AG04449 (cell line): ENCODE results near the gene PDZRN4.

Experiments used
- CTCF ChIA-PET: fragments of 350-600 bp; formaldehyde crosslinking; extraction: SDS; loops from one replicate; lab custom pipeline; 2021; ENCODE audit warnings: antibody characterized with exemption; lab: Yijun Ruan, JAX
- POLR2A ChIA-PET: fragments of 400-600, 350-600 bp; formaldehyde crosslinking; extraction: SDS; loops from one replicate; lab custom pipeline; 2020; ENCODE audit warnings: antibody characterized with exemption, inconsistent platforms; lab: Yijun Ruan, JAX
- DNase-seq: peaks from one replicate; pipeline ENCODE4 v3.0.0-alpha.2; 2010; ENCODE audit warnings: low read depth, low spot score
- H3K4me3 ChIP-seq: 2 replicates; pipeline ENCODE4 v1.5.1; 2011; ENCODE audit warnings: low read depth, mild to moderate bottlenecking, control low read depth, low read length
- CTCF ChIP-seq: IDR thresholded peaks from one replicate; pipeline ENCODE4 v1.5.1; 2011; ENCODE audit warnings: mild to moderate bottlenecking, moderate library complexity, low read length, control low read depth, inconsistent platforms; ENCODE audit not compliant: insufficient read depth; ENCODE audit errors: missing control alignments

Gene PDZRN4

GRCh38 chr12:41206298-41206697 lies 18.2 kb downstream of the PDZRN4 start:
- TF ChIP-seq CTCF: no peak
- CTCF ChIA-PET: no interaction called here
- H3K4me3 ChIP-seq: no peak overlapping the region
- DNase-seq: no peak
- POLR2A ChIA-PET: no interaction called here

- H3K4me3 ChIP-seq: no peak overlapping the region
- POLR2A ChIA-PET: no interaction called here
- no peak for TF ChIP-seq CTCF
- CTCF ChIA-PET: no interaction called here
- DNase-seq: no peak
These were observed 23.3 kb downstream of the PDZRN4 start for GRCh38 chr12:41211448-41211847.

- H3K4me3 ChIP-seq: no peak overlapping the region
- CTCF ChIA-PET: no interaction called here
These were observed 24.5 kb downstream of the PDZRN4 start for GRCh38 chr12:41212625-41213024.

GRCh38 chr12:41213107-41213506 lies 25.0 kb downstream of the PDZRN4 start:
- ChIA-PET CTCF (no interaction called here), POLR2A (no interaction called here)
- no peak for TF ChIP-seq CTCF
- DNase-seq: no peak
- H3K4me3 ChIP-seq: no peak overlapping the region

More at GRCh38 chr12:41212625-41213024, 24.5 kb downstream of the PDZRN4 start:
- no peak for TF ChIP-seq CTCF
- POLR2A ChIA-PET: no interaction called here
- DNase-seq: no peak

- H3K4me3 ChIP-seq: no peak overlapping the region
- TF ChIP-seq CTCF: no peak
- no peak for DNase-seq
- CTCF ChIA-PET: no interaction called here
- POLR2A ChIA-PET: no interaction called here
These were observed 25.5 kb downstream of the PDZRN4 start for GRCh38 chr12:41213648-41214047.

GRCh38 chr12:41217727-41218126 lies 29.6 kb downstream of the PDZRN4 start:
- DNase-seq: no peak
- no peak for TF ChIP-seq CTCF
- POLR2A ChIA-PET: no interaction called here
- no peak overlapping the region for H3K4me3 ChIP-seq
- CTCF ChIA-PET: no interaction called here

GRCh38 chr12:41220931-41221330 lies 32.8 kb downstream of the PDZRN4 start:
- ChIA-PET POLR2A (no interaction called here), CTCF (no interaction called here)
- TF ChIP-seq CTCF: no peak
- DNase-seq: no peak
- H3K4me3 ChIP-seq: no peak overlapping the region
